GM23338 (cell line): Measurements from ENCODE around the gene RINT1. TPM values are rescaled to one million over a fixed set of nuclear protein-coding genes. Genes with fewer than 3 reads are reported as not detected.

Source experiments
- ATAC-seq: fragments of 200-7000 bp; cut with Tn5 transposase; 3 replicates; pipeline ENCODE4 v1.9.1; 2020
- DNase-seq: peaks from one replicate; pipeline ENCODE4 v3.0.0-alpha.2; 2015; ENCODE audit warnings: low spot score
- H2AFZ ChIP-seq: fragments of 200-600 bp; sonication (generic); 2 replicates; pipeline ENCODE4 v1.8.0; 2016; ENCODE audit warnings: antibody characterized with exemption, mild to moderate bottlenecking, moderate library complexity
- H3F3A ChIP-seq: fragments of 200-600 bp; sonication (generic); replicated peaks from 2 replicates; pipeline ENCODE4 v1.8.0; 2017; ENCODE audit warnings: antibody characterized with exemption, mixed run types, low read depth
- H3K27ac ChIP-seq: fragments of 200-600 bp; sonication (generic); 2 replicates; pipeline ENCODE4 v1.6.1; 2016; ENCODE audit warnings: low read depth
- H3K27me3 ChIP-seq: fragments of 200-600 bp; sonication (generic); 2 replicates; pipeline ENCODE4 v1.8.0; 2016; ENCODE audit warnings: mild to moderate bottlenecking, mixed run types, moderate library complexity; ENCODE audit not compliant: insufficient read depth
- H3K36me3 ChIP-seq: fragments of 200-600 bp; sonication (generic); 2 replicates; pipeline ENCODE4 v1.8.0; 2016; ENCODE audit warnings: mild to moderate bottlenecking; ENCODE audit not compliant: insufficient read depth
- H3K4me1 ChIP-seq: fragments of 200-600 bp; sonication (generic); 2 replicates; pipeline ENCODE4 v1.8.0; 2016; ENCODE audit warnings: mild to moderate bottlenecking, moderate library complexity; ENCODE audit not compliant: insufficient read depth
- H3K4me2 ChIP-seq: fragments of 200-600 bp; sonication (generic); 2 replicates; pipeline ENCODE4 v1.7.1; 2017; ENCODE audit warnings: mixed run types
- H3K4me3 ChIP-seq: fragments of 200-600 bp; sonication (generic); 2 replicates; pipeline ENCODE4 v1.6.1; 2016; ENCODE audit warnings: mixed run types
- H3K79me2 ChIP-seq: fragments of 200-600 bp; sonication (generic); replicated peaks from 2 replicates; pipeline ENCODE4 v1.8.0; 2017; ENCODE audit warnings: mild to moderate bottlenecking; ENCODE audit not compliant: insufficient read depth
- H3K9me2 ChIP-seq: fragments of 200-600 bp; sonication (generic); 2 replicates; pipeline ENCODE4 v1.8.0; 2017; ENCODE audit not compliant: insufficient read depth
- H4K20me1 ChIP-seq: fragments of 200-600 bp; sonication (generic); replicated peaks from 2 replicates; pipeline ENCODE4 v1.8.0; 2017; ENCODE audit warnings: mild to moderate bottlenecking; ENCODE audit not compliant: insufficient read depth
- H3K27ac Mint-ChIP-seq: 2 replicates; pipeline ENCODE4 v1.8.0; 2020; ENCODE audit warnings: inconsistent platforms, mild to moderate bottlenecking, moderate library complexity, mixed read lengths
- H3K27me3 Mint-ChIP-seq: 3 replicates; pipeline ENCODE4 v1.8.0; 2022; ENCODE audit warnings: low read depth, mild to moderate bottlenecking, moderate library complexity, mixed read lengths, inconsistent platforms; ENCODE audit not compliant: insufficient read depth, poor library complexity
- H3K36me3 Mint-ChIP-seq: 3 replicates; pipeline ENCODE4 v1.8.0; 2021; ENCODE audit warnings: low read depth, mild to moderate bottlenecking, inconsistent platforms, moderate library complexity, mixed read lengths
- H3K4me1 Mint-ChIP-seq: 3 replicates; pipeline ENCODE4 v1.8.0; 2020; ENCODE audit warnings: mild to moderate bottlenecking, inconsistent platforms, mixed read lengths
- H3K4me3 Mint-ChIP-seq: 3 replicates; pipeline ENCODE4 v1.8.0; 2021; ENCODE audit warnings: moderate library complexity, mild to moderate bottlenecking, inconsistent platforms, mixed read lengths
- H3K9me3 Mint-ChIP-seq: 3 replicates; pipeline ENCODE4 v1.8.0; 2020; ENCODE audit warnings: moderate library complexity, mild to moderate bottlenecking, inconsistent platforms, mixed read lengths
- NANOG ChIP-seq: IDR thresholded peaks from 2 replicates; pipeline ENCODE4 v1.6.1; 2016; ENCODE audit warnings: antibody characterized with exemption, borderline replicate concordance
- POLR2AphosphoS5 ChIP-seq: IDR thresholded peaks from 2 replicates; pipeline ENCODE4 v1.6.1; 2016; ENCODE audit warnings: antibody characterized with exemption, low read depth
- STAT1 ChIP-seq: IDR thresholded peaks from one replicate; pipeline ENCODE4 v1.6.1; 2016; ENCODE audit warnings: antibody characterized with exemption; ENCODE audit not compliant: unreplicated experiment
- ZNF114 ChIP-seq: fragments of 250-450 bp; sonication (Bioruptor Pico); IDR thresholded peaks from 2 replicates; pipeline ENCODE4 v1.5.0; 2020; ENCODE audit warnings: mild to moderate bottlenecking, moderate library complexity
- ZNF331 ChIP-seq: fragments of 250-450 bp; sonication (Bioruptor Pico); IDR thresholded peaks from 2 replicates; pipeline ENCODE4 v1.5.0; 2020; ENCODE audit warnings: low read depth, mild to moderate bottlenecking, moderate library complexity
- polyA plus RNA-seq: library from polyadenylated mRNA; unstranded; fragments of >200 nt; fragmentation: Nextera tagmentation; extraction: Ambion mirVana; gene quantifications from 2 replicates; pipeline ENCODE4 v1.2.1, GENCODE V29; 2016
- total RNA-seq: library from RNA; depleted of rRNA; stranded (reverse); fragments of >200 nt; shearing (Covaris generic); gene quantifications from 2 replicates; pipeline ENCODE4 v1.2.3, GENCODE V29; 2014
- TF ChIP-seq, protein P1 (sequence below), 2 experiments: fragments of 200-600 bp in 1 of 2; sonication (generic) in 1 of 2; conservative IDR thresholded peaks; 2 replicates each; pipeline versions ENCODE4 v1.5.1 to v1.6.1; 2016 to 2017; ENCODE audit warnings: antibody characterized with exemption in 2 of 2, low read depth in 2 of 2, mild to moderate bottlenecking in 2 of 2, moderate library complexity in 1 of 2

The RINT1 gene
- total and polyA plus RNA-seq, 2 experiments from 2014 or later: 18.5 to 31.2 TPM

DNA sequence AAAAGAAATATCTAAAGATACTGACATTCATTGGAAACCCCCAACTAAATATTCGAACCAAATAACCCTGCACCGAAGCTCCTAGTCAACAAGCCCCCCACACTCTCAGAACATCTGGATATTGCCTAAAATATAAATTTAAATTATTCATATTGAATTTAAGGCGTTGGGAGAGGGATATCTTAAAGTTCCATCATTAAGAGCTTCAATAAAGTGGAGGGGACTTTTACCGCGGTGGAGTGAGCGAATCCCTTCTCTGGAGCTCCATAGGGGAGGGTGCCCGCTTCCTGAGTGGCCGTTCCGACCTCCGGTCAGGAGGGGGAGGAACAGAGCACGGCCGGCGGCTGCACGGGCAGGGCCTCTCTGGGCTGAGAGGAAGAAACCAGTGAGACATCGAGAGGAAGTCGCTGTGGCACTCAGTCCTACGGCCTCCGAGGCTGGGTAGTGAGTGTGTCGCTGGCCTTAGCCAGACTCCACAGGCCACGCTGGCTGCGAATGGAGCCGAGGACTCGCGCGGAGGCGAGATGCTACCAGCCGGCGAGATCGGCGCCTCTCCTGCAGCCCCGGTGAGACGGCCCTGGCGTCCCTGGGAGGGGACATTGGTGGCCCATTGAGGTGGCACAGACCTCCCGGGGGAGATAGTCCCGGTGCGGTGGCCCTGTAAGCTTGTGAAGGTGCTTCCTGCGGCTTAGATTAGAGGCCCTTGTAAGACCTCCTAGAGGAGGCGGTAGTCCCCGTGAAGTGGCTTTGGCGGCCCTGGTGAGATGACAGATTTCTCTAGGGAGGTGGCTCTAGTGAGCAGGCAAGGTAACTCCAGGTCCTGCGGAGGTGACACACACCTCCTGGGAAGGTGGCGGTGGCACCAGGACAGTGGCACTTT is at the start of gene RINT1 (continued):
- TF ChIP-seq POLR2AphosphoS5: peak; percentile 99

DNA sequence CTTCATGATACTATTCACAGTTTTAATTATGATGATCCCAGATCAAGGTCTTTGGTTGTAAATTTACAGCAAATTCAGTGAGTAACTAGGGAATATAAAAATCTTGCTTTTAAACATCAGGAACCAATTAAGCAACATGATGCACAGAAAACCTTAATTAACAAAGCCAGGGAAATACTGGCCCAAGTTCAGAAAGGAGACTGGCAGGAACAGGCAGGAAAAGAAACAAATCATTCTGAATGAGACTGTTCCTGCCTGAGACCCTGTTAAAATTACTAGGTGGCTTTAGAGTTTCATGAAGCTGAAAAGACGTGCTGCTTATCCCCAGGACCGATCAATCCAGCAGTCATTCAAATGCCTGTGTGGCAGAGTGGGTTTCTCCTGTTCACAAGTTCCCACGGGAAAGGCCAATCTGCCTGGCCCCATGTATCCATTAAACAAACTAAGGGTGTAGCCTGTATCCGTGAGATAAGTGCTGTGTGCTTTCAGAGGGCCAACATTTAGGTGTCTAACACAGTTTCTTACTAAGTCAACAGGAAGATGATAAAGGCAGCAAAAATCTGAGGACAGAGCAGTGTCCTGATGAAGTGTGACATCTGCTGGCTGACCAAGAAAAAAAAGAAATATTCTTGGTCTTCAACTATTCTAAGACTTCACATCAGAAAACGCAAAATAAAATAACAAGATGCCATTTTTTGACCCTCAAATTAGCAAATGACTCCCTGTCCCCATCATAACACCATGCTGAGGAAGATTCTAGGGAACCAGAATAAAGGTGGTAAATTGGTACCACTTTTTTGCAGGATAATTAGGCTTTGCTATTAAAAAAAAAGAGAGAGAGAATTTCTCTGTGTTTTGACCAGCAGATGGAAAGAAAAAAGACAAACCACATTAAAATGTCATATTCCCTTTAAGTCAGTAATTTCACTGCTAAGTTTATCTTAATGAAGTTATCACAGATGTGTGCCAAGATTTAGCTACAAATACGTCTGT is 44.1 kb upstream of the RINT1 start:
- Mint-ChIP-seq H3K4me3 (no peak overlapping the region), H3K27ac (no peak overlapping the region; the same call in 1 of the 2 replicates)
- H2AFZ ChIP-seq: no peak overlapping the region

DNA sequence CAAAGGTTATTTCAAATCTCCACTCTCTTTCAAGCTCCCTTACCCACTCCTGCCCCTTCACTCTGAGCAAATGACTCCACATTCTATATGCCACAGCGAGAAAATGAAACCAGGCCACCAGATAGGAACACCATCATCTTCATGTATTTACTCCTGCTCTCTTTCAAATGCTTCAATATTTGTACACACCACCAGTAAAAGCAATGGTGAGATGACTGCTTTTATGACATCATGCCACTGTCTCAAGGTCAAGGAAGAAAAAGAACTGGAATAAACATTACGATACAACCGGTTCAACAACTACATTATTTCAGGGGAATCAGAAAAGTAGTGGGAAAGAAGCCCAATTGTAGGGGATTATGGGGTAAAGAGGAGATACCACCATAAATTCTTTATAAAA is 42.6 kb upstream of the RINT1 start:
- H3K9me3 Mint-ChIP-seq: no peaks in the 10 kb centered on the region
- no peak overlapping the region for H3K4me3 Mint-ChIP-seq
- Histone ChIP-seq H3K9me2 (no peaks in the 10 kb centered on the region), H3K36me3 (peaks cover 29% of the 10 kb centered on the region), H3K4me1 (no peaks in the 10 kb centered on the region), H3K4me2 (no peak overlapping the region), H4K20me1 (peaks cover 7% of the 10 kb centered on the region; the same call in 1 of the 2 replicates), H3K27ac (peak overlapping the region; percentile 13; the same call in 1 of the 2 replicates), H3F3A (peaks cover 9% of the 10 kb centered on the region; the same call in 1 of the 2 replicates), H2AFZ (no peak overlapping the region), H3K27me3 (no peaks in the 10 kb centered on the region), H3K4me3 (no peak overlapping the region), H3K79me2 (peaks cover 14% of the 10 kb centered on the region; the same call in 1 of the 2 replicates)
- no peak for ATAC-seq
- no peak overlapping the region for H3K27ac Mint-ChIP-seq
- peaks cover 56% of the 10 kb centered on the region for H3K36me3 Mint-ChIP-seq
- H3K4me1 Mint-ChIP-seq: no peaks in the 10 kb centered on the region
- TF ChIP-seq POLR2AphosphoS5 (no peak), STAT1 (no peak), NANOG (no peak), ZNF331 (CRISPR knock-in tag) (no peak)
- no peaks in the 10 kb centered on the region for H3K27me3 Mint-ChIP-seq
- no peak for DNase-seq

More for the DNA sequence above, 44.1 kb upstream of the RINT1 start:
- H3K27ac ChIP-seq: no peak overlapping the region
- ATAC-seq (no peak), DNase-seq (no peak)
- no peaks in the 10 kb centered on the region for H3K27me3 ChIP-seq
- no peaks in the 10 kb centered on the region for H3K9me2 ChIP-seq
- no peak for TF ChIP-seq ZNF114
- TF ChIP-seq, protein P1, sequence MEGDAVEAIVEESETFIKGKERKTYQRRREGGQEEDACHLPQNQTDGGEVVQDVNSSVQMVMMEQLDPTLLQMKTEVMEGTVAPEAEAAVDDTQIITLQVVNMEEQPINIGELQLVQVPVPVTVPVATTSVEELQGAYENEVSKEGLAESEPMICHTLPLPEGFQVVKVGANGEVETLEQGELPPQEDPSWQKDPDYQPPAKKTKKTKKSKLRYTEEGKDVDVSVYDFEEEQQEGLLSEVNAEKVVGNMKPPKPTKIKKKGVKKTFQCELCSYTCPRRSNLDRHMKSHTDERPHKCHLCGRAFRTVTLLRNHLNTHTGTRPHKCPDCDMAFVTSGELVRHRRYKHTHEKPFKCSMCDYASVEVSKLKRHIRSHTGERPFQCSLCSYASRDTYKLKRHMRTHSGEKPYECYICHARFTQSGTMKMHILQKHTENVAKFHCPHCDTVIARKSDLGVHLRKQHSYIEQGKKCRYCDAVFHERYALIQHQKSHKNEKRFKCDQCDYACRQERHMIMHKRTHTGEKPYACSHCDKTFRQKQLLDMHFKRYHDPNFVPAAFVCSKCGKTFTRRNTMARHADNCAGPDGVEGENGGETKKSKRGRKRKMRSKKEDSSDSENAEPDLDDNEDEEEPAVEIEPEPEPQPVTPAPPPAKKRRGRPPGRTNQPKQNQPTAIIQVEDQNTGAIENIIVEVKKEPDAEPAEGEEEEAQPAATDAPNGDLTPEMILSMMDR (conservative IDR thresholded peaks at IDR 0.05; ENCODE audit: low read depth in 2 of 2): peak in 1 of 2 experiments; percentile 46; a peak in 3 of 4 replicates
- no peak overlapping the region for H3K4me3 ChIP-seq
- Mint-ChIP-seq H3K9me3 (no peaks in the 10 kb centered on the region), H3K27me3 (no peaks in the 10 kb centered on the region), H3K36me3 (peaks cover 58% of the 10 kb centered on the region), H3K4me1 (no peaks in the 10 kb centered on the region)
- H3K4me2 ChIP-seq: no peak overlapping the region
- peaks cover 9% of the 10 kb centered on the region for H3F3A ChIP-seq
- H3K36me3 ChIP-seq: peaks cover 34% of the 10 kb centered on the region
- peaks cover 14% of the 10 kb centered on the region; the same call in 1 of the 2 replicates for H3K79me2 ChIP-seq
- H4K20me1 ChIP-seq: peaks cover 7% of the 10 kb centered on the region; the same call in 1 of the 2 replicates
- no peaks in the 10 kb centered on the region for H3K4me1 ChIP-seq
